Neural cell (in vitro differentiated cells): ENCODE measurements around the gene BUD23.

Experiments used
- CTCF ChIP-seq: fragments of 450-650 bp; IDR thresholded peaks from 2 replicates; pipeline ENCODE4 v1.5.1; 2014; ENCODE audit warnings: antibody characterized with exemption, mild to moderate bottlenecking, moderate library complexity; ENCODE audit not compliant: poor library complexity, severe bottlenecking
- EP300 ChIP-seq: fragments of 450-650 bp; conservative IDR thresholded peaks from 2 replicates; pipeline ENCODE4 v1.6.1; 2014; ENCODE audit warnings: antibody characterized with exemption, mild to moderate bottlenecking, moderate library complexity; ENCODE audit not compliant: poor library complexity, severe bottlenecking
- POLR2AphosphoS5 ChIP-seq: IDR thresholded peaks from 2 replicates; pipeline ENCODE4 v1.6.1; 2012
- RAD21 ChIP-seq: fragments of 450-650 bp; conservative IDR thresholded peaks from 2 replicates; pipeline ENCODE4 v1.6.1; 2014; ENCODE audit warnings: antibody characterized with exemption, mild to moderate bottlenecking, moderate library complexity

- TF ChIP-seq CTCF (no peak), RAD21 (no peak), POLR2AphosphoS5 (no peak), EP300 (no peak)
These were observed 56.0 kb downstream of the BUD23 start for GRCh38 chr7:73739387-73739767.
